ENCODE results near the gene GPR34.
"Not testable (repeated sequence)": the region's sequence is repeated elsewhere in the genome, so short reads cannot be mapped to it uniquely, and the experiment has no call there.

GPR34 gene

GRCh38 chrX:41695426-41695825, 6.7 kb downstream of the GPR34 start:
- peak in 1 of 2 donors; percentile 56 for ATAC-seq

GRCh38 chrX:41703574-41704029, 14.8 kb downstream of the GPR34 start:
- peak; percentile 21 to 62 for ATAC-seq

DNA sequence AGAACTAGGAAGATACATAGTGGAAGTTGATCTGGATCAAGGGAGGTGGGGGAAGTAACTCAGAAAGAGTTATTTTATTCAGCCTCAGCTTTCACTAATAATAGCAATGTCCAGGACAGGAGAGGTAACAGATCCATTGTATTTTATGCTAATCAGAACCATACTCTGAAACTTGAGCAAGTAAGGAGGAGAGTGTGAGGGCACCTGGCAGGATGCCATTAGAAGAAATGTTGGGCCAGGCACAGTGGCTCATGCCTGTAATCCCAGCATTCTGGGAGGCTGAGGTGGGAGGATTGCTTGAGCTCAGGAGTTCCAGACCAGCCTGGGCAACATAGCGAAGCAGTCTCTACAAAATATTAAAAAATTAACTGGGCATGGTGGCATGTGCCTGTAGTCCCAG, 16.3 kb downstream of the GPR34 start:
- ATAC-seq, result no peak

DNA sequence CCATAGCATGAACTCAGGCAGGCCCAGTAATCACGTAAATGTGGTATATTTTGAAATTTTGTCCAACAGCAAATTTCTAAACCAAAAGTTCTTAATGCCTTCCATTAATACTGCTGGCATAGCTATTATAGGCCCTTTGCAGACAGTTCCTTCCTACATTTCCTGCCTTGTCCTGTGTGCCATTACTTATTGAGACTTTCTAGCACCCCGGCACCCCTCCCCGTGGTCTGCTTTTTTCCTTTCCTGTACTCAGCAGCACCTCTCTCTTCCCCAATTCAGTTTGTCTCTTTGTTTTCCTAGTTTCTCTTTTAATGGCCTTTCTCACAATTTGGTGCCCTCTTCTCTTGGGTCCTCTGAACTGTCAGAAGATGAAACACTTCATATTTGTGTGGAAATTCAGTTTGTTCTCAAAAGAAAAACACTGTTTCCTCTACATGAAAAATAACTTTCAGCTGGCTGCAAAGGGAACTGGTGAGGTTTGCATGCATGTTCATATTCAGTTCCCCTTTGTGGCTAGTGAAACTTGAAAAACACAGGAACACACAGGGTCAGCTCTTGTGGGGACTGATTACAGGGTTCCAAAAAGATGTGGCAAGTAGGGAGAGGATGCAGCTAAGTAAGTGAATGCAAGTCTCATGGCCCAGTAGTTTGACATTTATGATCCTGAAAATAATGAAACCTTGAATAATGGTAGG, 17.1 kb downstream of the GPR34 start:
- no peak for ATAC-seq

- no peak for ATAC-seq
These were observed 18.4 kb downstream of the GPR34 start for GRCh38 chrX:41707218-41707617.

DNA sequence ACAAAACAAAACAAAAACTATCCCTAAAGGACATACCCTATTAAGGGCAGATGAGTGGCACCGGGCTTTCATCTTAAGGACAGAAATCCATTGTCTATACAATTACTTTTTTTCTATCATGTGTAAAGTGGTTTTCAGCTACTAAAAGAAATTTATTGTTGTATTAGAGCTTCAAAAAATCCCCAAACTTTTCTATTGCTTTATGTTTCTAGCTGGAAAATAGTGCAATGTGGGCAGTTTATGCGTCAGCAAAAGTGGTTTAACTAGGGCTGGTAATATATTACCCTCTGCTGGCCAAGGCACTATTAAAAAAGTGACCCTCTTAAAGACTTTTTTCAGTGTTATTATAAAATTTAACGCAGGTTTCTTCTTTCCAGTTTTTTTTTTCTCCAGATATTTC, 19.7 kb downstream of the GPR34 start:
- no peak for ATAC-seq

DNA sequence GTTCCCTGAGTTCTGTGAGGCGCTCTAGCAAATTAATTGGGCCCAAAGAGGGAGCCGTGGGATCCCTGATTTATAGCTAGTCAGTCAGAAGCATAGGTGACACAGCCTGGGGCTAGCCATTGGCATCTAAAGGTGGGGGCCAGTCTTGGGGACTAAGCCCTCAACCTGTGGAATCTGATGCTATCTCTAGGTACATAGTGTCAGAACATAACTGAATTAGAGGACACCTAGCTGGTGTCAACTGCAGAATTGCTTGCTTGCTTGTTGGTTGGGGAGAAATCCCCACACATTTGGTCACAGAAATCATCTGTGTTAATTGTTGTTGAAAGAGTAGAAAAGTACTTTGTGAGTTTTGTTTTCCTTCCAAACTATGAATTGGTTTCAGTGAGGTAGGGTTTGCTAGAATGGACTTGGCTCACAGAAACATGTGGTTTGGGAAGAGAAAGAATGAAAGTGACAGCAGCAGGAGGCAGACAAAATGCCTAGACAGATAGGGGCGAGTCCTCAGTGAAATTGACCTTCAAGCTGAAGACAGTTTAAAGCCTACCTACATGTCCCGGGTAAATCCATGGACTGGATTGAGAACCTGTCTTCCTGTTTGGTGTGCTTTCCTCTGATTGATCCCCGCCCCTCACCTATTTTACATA, 22.4 kb downstream of the GPR34 start:
- ATAC-seq, result no peak

DNA sequence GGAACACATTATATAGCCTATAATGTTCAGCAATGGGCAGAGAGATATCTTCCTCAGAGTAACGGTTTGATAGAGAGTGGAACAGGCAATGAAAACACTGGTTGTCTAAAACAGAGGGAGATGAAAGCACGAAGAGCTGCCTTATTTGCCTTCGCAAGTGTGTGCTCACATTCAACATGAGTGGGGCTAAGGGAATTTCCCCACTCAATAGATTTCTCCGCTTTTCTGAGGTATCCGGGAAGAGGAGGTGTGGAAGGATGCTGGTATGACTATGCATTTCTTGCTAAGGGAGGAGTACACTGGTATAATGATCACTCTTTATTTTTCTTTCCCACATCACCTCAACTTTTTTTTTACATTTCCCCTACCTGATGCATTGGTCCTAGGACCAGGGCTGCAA, 27.4 kb downstream of the GPR34 start:
- no peak for ATAC-seq

DNA sequence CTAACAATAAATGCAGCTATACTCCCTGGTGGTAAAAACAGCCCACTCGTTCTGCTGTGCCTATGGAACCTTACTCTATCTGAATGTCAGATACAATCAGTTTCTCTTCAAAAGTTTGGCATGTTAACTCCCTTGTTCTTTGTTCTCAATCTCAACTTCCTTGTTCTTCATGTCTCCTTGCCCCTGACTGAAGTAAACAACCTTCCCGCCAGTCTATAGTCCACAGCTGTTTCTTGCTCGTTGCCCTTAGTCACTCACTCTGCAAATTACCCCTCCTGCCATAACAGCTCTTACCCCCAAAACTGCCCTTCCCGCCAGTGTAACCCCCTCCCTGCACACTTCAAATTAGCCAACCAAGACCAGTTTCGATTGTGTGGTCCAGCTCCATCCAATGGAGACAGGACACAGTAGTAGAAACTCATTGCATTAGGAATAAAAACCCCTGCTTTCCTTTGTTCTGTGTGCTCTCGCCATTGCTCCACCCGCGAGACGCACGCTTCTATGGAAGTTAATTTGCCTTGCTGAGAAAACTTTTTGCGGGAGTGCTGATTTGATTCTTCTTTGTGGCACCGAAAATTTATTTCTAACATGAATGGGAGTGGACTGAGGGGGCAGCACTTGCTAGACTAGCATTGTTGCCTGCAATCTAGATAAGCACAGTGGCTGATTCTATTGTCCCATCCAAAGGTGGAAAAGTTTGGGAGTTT, 28.1 kb downstream of the GPR34 start:
- ATAC-seq, result no peak

DNA sequence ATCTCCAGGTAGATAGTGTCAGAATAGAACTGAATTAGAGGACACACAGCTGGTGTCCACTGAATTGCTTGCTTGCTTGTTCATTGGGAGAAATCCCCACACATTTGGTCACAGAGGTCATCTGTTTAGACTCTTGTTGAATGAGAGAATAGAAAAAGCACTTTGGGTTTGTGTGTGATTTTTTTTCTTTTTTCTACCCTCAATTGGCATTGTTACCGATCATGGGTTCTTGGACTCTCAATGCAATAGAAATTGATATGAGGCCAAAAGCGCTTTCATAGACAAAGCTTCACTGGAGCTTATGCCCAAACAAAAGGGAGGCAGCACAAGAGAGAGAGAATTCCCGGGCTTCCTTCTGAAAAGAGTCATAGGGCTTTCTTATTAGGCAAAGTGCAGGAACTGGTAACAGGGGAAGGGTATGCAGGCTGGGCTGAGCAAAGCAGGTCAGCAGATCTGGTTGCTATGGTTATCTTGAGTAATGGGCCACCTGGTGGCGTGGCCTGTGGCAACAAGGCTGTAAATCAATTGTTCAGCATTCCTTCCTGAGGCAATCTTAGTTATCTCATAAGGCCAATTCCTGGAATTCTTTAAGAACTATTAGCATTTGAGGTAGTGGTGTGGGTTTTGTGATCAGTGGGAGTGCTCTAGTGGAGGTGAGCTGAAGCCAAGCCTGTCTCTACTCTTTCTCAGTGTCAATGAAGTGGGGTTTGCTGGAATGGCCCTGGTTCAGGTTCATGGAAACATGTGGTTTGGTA, 29.9 kb downstream of the GPR34 start:
- no peak for ATAC-seq

- ATAC-seq, result not testable (repeated sequence)
These were observed 30.8 kb downstream of the GPR34 start for GRCh38 chrX:41719610-41720009.

GRCh38 chrX:41720125-41720779, 31.5 kb downstream of the GPR34 start:
- peak; percentile 64 to 74 for ATAC-seq

GRCh38 chrX:41721590-41721989, 32.8 kb downstream of the GPR34 start:
- ATAC-seq, result peak in 1 of 2 donors; percentile 37

- no peak for ATAC-seq
These were observed 33.4 kb downstream of the GPR34 start for GRCh38 chrX:41722214-41722613.

DNA sequence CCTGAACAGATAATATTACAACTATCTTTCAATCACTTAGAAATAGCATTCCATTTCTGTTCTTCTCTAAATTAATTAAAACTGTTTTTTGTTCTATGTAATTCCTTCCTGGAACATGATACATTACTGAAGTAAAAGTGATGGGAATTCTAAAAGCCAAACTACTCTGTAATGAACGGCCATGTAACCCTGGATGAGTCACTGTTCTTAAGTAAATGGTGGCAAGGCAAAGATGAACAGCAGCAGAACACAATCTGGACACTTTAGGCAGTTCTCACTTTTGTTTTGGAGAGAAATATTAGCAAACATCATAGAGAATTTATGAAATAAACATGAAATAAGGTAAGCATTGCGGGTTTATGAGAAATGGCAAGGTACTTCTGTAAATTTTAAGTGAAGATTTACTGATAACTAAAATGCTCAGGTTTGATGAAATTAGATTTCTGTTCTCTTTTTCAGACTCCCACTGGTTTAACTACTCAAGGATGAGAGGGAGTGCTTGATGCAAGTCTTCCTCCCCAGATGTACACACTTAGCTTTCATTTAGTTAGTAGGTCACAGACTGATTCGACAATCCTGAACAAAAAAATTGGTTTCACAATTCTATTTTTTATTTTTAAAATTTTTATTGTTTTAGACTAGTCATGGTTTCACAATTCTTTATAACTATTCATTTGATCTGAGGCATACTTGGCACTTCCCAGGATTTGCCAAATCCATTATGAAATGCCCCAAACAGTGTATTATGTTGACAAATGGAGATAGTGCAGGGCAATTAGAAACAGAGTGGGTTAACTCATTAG, 34.2 kb downstream of the GPR34 start:
- no peak for ATAC-seq

DNA sequence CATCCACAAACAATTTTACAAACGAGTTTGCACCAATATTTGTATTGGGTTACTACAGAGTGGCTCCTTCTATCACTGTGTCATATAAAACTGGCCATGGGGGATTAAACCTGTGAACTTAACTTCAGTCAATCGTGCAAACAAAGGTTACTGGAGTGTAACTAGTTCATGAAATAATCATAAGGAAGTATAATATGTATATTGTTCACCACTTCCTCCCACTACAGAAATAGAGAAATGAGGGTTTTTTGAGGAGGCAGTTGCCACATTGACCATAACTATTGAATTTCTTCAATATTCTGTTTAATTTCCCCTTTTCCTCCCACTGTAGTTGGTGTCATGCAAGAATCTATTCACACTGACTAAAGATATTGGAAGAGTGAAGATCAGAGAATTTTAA, 35.1 kb downstream of the GPR34 start, which contains the start of gene GPR82:
Gene GPR82 (plus strand): TSS at position 356 of the 400 bp plus-strand sequence. CDS start 2,846 bp downstream, outside the sequence.
- no peak for ATAC-seq

DNA sequence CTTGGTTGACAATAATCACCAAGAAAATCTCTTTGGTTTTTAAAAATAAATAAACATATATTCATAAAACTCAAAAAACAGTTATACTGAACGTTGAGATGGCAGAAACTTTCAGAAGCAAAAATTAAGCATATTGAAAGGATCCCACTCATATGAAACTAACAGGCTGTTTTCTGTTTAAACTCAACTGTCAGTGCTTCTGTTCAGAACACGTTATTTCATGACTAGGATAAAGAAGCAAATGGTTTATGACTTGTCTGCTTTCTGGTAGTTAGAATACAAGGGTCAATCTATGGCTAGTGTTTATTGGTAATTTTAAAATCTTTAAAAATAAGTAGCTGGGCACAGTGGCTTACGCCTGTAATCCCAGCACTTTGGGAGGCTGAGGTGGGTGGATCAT, 39.4 kb downstream of the GPR34 start:
- peak in 1 of 2 donors; percentile 27 for ATAC-seq

DNA sequence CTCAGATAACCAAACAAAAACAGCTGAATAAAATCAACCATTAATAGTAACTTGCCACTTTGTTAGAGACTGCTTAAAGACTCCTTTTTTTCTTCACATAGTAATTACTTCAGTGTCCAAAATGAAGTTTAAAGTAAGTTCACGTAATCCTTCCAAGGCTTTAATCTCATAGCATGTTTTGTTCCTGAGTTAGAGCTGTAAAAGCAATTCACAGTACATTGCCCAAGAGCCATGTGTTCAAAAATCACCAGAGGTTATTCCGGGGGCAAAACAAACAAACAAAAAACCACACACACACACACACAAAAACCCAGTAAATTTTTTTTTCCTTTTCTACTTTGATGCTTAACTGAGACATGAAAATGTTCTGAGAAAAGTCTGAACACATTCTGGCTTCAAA, 41.3 kb downstream of the GPR34 start:
- no peak for ATAC-seq

DNA sequence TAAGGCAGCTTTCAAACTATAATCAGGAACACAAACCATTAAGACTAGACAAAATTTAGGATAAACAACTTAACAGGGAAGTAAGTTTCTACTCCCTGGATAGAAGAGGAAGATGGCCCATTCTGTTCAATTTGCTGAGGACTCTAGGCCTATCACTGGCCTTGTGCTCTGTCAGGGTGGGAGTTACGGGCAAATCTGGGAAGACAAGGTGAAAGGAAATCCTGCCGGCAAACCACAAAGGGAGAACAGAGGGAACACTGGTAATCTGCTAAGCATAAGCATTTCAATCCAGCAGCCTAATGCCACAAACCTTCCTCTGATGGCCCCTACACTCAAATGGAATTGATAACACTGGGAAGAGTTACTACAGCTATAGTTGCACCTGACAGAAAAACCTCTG, 43.5 kb downstream of the GPR34 start:
- no peak for ATAC-seq

GRCh38 chrX:41733939-41734338, 45.2 kb downstream of the GPR34 start:
- ATAC-seq, result peak; percentile 85 to 87

- no peak for ATAC-seq
These were observed 45.8 kb downstream of the GPR34 start for GRCh38 chrX:41734530-41734929.

GRCh38 chrX:41737065-41737464, 48.3 kb downstream of the GPR34 start:
- peak; percentile 30 to 36 for ATAC-seq
